ENCODE measurements around the gene ADCK2.
A peak's percentile ranks its signal among the peaks of the same experiment; 100 is the strongest.
"Not testable (repeated sequence)": the region's sequence is repeated elsewhere in the genome, so short reads cannot be mapped to it uniquely, and the experiment has no call there.

ADCK2 gene

DNA sequence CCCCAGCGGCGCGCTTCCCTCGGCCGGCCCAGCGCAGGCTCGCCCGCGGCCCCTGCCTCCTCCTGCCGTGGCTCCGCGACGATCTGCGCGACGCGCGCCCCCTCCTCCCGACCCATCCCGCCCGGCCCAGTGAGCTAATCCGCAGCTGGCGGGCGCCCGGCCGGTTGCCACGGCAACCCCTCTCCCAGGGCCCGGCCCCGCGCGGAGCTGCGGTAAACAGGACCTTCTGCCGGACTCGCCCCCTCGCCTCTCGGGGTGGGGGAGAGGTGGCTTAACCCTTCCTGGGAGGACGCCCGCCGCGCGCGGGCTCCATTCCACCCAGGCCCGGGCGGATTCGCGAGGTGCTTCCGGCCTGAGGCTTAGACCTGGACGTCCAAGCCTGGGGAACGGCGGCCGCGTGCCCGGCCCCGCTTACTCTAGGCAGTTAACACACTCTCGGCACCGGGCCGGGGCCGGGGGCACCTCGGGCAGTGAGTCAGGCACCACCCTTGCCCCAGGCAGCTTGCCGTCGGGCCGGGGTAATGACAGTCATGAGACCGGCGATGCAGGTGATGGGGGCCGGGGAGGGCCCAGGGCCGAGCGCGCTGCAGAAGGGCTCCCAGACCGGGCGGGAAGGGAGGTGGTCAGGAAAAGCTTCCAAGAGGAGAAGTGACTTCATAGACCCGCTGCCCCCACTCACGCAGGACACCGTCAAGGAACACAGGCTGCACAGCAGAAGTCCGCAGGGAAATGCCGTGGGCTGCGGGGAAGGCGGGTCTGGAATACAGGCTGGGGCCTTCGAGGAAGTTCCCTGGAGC, 31.8 kb upstream of the ADCK2 start, which contains the start of gene DENND2A:
TSS of gene DENND2A (minus strand) at position 87 of the 797 bp plus-strand sequence. CDS start 38,416 bp downstream, outside the sequence.
- Mint-ChIP-seq H3K36me3 (ENCODE audit: low read depth) (no peaks in the 10 kb centered on the region), H3K27me3 (ENCODE audit: low read depth) (peaks cover 73% of the 10 kb centered on the region), H3K4me1 (ENCODE audit: low read depth) (peaks cover 10% of the 10 kb centered on the region), H3K4me3 (peak within 1 kb of the TSS; percentile 71), H3K27ac (no peak within 1 kb of the TSS), H3K9me3 (no peaks in the 10 kb centered on the region)

DNA sequence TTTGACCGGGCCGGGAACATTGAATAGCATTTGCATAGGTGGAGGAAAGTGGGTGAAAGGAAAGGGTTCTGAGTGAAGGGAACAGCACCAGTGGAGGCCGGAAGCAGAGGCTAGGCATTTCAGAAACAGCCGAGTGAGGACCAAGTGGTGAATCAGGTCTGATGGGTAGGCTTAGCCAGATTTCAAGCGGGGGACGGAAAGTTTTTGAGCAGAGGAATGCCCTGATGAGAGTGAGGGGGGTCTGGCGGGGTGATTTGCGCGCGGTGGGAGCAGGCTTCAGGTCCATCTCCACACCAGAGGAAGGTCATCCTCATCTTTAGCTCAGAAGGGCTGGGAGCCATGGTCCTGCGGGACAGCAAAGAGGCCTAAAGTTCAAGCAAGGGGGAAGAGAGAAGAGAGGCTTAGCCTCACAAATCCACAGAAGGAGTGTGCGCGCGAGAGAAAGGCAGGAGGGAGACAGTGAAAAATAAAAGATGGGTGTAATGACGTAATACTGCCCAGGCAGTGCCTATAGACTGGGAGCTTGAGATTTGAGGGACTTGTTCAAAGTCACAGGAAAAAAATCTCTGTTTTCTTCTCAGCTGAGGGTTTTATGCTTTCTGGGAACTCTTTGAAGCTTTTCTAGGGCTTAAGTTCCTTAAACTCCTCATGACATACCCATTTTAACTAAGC, 31.1 kb upstream of the ADCK2 start:
- no peaks in the 10 kb centered on the region for H3K36me3 Mint-ChIP-seq (ENCODE audit: low read depth)
- H3K27ac Mint-ChIP-seq: no peak overlapping the region
- H3K4me1 Mint-ChIP-seq (ENCODE audit: low read depth): peaks cover 10% of the 10 kb centered on the region
- peaks cover 70% of the 10 kb centered on the region for H3K27me3 Mint-ChIP-seq (ENCODE audit: low read depth)
- no peaks in the 10 kb centered on the region for H3K9me3 Mint-ChIP-seq
- peak overlapping the region; percentile 12 for H3K4me3 Mint-ChIP-seq

DNA sequence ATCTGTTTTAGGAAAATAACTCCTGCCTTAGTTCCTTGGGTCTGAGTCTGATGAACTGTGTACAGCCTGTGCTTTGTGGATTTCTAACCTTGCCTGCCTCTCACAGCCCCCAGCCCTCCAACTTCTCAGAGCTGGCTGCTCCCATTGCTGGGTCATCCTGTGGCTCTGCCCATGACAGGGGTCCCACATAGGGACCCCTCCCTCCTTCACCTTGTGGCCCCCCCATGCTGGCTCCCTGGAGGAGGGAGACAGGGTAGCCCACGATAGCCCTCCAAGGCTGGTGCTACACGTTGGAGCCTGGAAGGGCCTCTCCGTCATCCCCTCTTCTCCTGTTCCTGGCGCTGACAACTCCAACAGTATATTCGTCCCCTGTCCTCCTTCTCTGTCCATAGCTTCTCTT, 29.3 kb upstream of the ADCK2 start:
- Mint-ChIP-seq H3K36me3 (ENCODE audit: low read depth) (no peaks in the 10 kb centered on the region), H3K4me3 (no peak overlapping the region), H3K4me1 (ENCODE audit: low read depth) (peaks cover 10% of the 10 kb centered on the region), H3K9me3 (no peaks in the 10 kb centered on the region), H3K27me3 (ENCODE audit: low read depth) (peaks cover 62% of the 10 kb centered on the region), H3K27ac (no peak overlapping the region)

DNA sequence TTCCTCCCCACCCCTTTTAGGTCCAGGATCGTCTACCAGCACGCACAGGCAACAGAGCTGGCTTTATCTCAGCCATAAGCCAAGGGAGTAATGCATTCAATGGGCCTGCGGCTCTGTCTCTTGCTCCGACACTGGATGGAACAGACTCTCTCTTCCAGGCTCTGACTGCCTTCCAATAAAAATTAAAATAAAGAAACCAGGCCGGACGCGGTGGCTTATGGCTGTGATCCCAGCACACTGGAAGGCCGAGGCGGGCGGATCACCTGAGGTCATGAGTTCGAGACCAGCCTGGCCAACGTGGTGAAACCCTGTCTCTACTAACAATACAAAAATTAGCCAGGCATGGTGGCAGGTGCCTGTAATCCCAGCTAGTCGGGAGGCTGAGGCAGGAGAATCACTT, 28.0 kb upstream of the ADCK2 start:
- H3K4me3 Mint-ChIP-seq; H3K4me1 Mint-ChIP-seq (ENCODE audit: low read depth); H3K36me3 Mint-ChIP-seq (ENCODE audit: low read depth); H3K27ac Mint-ChIP-seq; H3K9me3 Mint-ChIP-seq: not testable (repeated sequence)
- peaks cover 52% of the 10 kb centered on the region for H3K27me3 Mint-ChIP-seq (ENCODE audit: low read depth)

DNA sequence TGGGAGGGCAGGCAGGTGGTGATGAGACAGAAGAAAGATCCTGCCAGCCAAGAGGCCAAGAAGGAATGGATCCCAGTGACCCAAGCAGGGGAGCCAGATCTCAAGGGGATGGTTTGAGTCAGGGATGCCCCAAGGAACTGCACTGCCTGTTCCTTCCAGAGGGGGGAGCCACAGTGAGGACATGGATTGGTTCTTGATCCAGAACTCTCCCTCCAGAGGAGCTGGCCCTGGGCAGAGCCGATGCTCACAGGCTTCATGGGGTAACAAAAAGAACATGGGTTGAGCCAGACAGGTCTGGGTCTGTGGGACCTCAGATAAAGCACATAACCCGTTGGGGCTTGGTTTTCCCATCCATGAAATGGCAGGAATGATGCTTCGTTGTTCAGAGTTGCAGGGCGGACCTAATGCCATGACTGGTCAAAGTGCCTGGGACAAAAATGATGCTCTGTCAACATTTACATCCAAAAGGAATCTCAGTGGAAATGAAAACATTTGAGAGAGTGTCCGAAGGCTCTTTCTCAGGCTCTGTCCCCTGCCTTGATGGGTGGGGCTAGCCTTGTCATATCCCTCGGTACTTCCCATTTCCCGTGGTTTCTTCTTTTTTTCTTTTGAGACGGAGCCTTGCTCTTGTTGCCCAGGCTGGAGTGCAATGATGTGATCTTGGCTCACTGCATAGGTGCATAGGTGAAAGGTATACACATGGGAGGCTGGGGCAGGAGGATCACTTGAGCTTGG, 27.4 kb upstream of the ADCK2 start:
- Mint-ChIP-seq H3K27ac (no peak overlapping the region), H3K4me1 (ENCODE audit: low read depth) (peaks cover 2% of the 10 kb centered on the region), H3K36me3 (ENCODE audit: low read depth) (no peaks in the 10 kb centered on the region), H3K27me3 (ENCODE audit: low read depth) (peaks cover 47% of the 10 kb centered on the region), H3K4me3 (no peak overlapping the region), H3K9me3 (no peaks in the 10 kb centered on the region)

DNA sequence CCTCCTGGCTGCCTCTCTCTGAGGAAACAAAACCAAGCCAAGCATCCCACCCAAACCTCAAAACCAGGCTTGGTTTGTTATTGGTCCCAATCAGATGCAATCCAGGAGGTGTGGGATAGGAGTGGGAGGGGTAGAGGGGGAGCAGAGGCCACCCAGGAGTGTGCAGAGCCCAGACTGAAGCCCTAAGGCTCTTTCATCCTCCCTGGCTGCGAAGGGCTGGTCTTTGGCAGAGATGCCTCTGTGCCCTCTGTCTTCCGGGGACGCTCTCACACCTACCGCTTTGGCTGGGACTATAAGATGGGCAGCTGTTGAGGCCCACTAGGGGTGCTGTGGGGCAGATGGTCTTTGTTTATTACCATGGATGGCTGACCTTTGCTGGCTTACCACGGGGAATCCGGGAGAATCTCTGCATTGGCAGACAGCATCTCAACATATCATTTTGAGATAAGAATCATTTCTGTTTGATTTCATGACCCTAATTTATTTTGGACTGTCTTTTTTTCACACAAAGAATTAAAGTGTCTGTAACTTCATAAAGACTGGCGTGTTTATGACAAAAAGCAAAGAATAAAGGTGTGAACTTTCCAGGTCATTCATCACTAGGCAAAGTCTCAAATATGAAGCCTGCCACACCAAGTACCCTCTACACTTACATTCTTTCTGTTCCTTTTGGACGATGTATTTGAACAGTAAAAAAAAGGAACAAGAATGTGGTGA, 25.7 kb upstream of the ADCK2 start:
- Mint-ChIP-seq H3K9me3 (no peaks in the 10 kb centered on the region), H3K36me3 (ENCODE audit: low read depth) (no peaks in the 10 kb centered on the region), H3K4me1 (ENCODE audit: low read depth) (no peaks in the 10 kb centered on the region), H3K4me3 (no peak overlapping the region), H3K27ac (no peak overlapping the region), H3K27me3 (ENCODE audit: low read depth) (peaks cover 41% of the 10 kb centered on the region)

DNA sequence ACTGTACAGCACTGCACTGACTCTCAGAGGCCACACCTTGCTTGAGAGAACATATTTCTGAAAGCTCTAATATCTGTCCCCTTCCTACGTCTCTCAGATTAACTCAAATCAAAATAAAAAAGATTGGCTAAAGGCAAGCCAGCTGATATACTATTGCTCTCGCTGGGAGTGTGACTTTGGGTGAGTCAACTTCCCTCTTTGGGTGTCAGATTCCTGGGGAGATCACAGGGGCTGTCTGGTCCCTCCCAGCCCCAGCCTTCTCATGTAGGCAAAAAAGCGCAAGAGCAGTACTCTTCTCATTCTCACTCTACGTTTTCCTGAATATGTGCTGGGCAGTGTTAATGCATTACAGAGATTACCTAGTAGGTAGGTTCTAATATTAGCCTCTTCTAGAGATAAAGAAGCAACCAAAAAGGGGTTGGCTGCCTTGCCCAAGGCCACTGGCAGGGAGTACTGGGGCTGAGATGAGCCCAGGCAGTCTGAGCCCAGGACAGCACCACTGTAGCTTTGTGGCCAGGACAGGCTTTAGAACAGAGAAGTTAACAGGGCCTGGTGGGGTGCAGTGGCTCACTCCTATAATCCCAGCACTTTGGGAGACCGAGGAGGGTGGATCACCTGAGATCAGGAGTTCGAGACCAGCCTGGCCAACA, 23.1 kb upstream of the ADCK2 start:
- Mint-ChIP-seq H3K36me3 (ENCODE audit: low read depth) (no peaks in the 10 kb centered on the region), H3K4me3 (no peak overlapping the region), H3K4me1 (ENCODE audit: low read depth) (peaks cover 4% of the 10 kb centered on the region), H3K27ac (no peak overlapping the region), H3K27me3 (ENCODE audit: low read depth) (peaks cover 29% of the 10 kb centered on the region), H3K9me3 (no peaks in the 10 kb centered on the region)

DNA sequence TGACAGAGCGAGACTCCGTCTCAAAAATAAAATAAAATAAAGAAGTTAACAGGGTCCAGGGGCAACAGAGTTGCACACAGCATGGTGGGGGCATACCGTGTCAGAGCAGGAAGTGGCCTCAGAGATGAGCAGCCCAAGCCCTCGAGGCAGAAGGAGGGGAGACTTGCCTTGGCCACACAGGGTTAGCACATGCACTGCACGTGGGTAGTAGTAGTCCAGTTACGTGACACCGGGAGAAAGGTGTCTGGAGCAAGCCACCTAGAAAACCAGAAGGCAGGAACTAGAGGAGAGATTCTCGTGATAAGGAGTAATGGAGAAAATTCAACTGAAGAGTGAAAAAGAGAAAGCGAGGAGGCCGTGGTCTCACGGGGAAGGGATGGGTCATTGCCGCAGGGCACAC, 22.4 kb upstream of the ADCK2 start:
- Mint-ChIP-seq H3K36me3 (ENCODE audit: low read depth) (no peaks in the 10 kb centered on the region), H3K4me1 (ENCODE audit: low read depth) (peaks cover 4% of the 10 kb centered on the region), H3K27ac (no peak overlapping the region), H3K27me3 (ENCODE audit: low read depth) (peaks cover 33% of the 10 kb centered on the region), H3K4me3 (no peak overlapping the region), H3K9me3 (no peaks in the 10 kb centered on the region)

DNA sequence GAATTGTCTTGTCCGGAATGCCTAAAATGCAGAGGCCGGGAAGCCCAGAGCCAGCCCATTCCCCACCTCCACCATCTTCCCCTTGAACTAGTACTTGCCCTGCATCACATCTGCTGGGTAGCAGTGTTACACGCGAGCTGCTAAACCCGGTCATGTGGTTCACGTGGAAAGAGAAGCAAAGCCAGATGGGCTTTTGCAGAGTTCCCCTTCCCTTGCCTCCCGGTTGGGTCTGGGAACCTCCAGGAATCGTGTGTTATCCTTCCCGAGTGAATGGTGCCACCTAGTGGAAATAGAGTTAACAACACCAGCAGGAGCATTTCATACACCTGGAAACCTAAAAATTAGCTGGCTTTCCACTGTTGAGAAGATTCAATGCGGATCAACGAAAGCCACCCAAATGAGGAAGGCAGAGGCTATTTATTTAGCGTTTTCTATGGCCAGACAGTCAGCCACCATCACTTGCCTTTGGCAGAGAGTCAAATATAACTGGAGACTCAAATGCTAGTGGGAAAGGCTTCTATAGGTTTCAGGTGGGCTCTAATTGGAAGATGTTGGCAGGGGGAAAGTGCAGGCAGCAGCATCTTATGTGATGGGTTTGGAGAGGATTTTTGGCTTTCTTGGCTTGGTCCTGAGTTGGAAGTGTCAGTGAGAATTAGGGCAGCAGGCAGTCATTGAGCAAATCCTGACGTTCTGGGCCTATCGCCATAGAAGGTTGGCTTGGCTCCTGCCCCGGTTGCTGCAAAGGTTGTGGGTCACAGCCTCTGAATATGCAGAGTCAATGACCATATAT, 19.2 kb upstream of the ADCK2 start:
- peaks cover 49% of the 10 kb centered on the region for H3K27me3 Mint-ChIP-seq (ENCODE audit: low read depth)
- H3K9me3 Mint-ChIP-seq: no peaks in the 10 kb centered on the region
- no peak overlapping the region for H3K4me3 Mint-ChIP-seq
- H3K27ac Mint-ChIP-seq: no peak overlapping the region
- H3K36me3 Mint-ChIP-seq (ENCODE audit: low read depth): no peaks in the 10 kb centered on the region
- H3K4me1 Mint-ChIP-seq (ENCODE audit: low read depth): peaks cover 16% of the 10 kb centered on the region

DNA sequence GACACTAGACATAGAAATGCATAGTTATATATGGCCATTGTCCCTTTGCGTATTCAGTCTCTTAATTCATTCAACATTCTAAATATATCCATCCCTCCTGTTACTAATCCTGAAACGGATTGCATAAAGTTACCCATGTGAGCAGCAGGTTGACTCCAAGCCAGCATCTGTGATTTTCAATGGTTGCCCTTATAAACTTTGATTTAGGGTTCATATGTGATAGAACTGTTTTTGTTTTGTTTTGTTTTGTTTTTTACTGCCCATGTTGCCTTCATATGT, 18.7 kb upstream of the ADCK2 start:
- H3K27me3 Mint-ChIP-seq (ENCODE audit: low read depth): peaks cover 49% of the 10 kb centered on the region
- H3K4me3 Mint-ChIP-seq: no peak overlapping the region
- no peak overlapping the region for H3K27ac Mint-ChIP-seq
- no peaks in the 10 kb centered on the region for H3K9me3 Mint-ChIP-seq
- H3K36me3 Mint-ChIP-seq (ENCODE audit: low read depth): no peaks in the 10 kb centered on the region
- peaks cover 16% of the 10 kb centered on the region for H3K4me1 Mint-ChIP-seq (ENCODE audit: low read depth)

DNA sequence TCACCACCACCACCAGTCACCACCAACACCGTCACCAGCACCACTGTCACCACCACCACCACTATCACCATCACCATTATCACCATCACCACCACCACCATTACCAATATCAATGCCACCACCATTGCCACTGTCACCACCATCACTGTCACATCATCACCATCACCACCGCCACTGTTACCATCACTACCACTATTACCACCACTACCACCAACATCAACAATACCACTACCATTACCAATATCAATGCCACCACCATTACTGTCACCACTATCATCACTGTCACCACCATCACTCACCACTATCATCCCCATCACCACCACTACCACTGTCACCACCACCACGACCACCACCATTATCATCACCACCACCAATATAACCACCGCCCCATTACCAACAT, 18.1 kb upstream of the ADCK2 start:
- Mint-ChIP-seq H3K36me3 (ENCODE audit: low read depth) (no peaks in the 10 kb centered on the region), H3K9me3 (no peaks in the 10 kb centered on the region), H3K4me1 (ENCODE audit: low read depth) (peaks cover 16% of the 10 kb centered on the region), H3K4me3 (no peak overlapping the region), H3K27ac (no peak overlapping the region), H3K27me3 (ENCODE audit: low read depth) (peaks cover 51% of the 10 kb centered on the region)

DNA sequence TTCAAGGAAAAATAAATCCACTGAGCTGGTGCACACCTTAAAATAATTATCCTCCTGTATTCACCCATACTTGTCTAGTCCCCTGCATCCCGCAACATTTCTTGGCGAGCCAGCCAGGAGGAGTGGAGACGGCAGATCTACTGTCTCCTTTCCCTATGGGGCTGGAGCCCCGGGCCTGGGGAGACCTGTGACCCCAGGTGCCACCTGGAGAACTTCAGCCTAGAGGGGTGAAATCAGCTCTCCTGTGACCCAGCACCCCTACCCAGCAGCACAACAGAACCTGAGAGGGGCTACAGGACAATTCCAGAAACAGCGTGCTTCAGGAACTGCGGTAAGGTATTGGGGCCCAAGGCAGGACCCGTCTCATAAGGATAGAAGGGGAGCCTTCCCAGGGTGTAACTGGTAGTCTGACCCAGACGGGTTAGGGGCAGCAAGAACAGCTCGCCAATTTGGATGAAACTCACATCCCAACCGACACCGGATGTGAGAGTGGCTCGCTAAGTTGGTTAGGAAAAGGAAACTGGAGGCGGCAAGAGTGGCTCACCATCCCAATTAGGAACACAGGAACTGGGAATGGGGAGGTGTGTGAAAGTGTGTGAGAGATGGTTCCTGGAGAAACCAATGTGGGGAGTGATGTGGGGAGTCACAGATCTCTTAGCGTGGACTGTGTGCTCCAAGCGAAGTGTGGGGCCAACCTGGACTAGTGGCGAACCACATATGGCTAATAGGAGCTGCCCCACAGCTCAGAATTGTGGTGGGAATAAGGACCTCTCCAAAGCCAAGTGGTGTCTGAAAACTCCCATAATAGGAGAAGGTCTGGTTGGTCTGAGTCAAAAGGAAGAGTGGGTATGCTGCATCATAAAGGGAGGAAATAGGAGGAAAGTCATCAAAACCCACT, 17.0 kb upstream of the ADCK2 start:
- Mint-ChIP-seq H3K27ac (no peak overlapping the region), H3K27me3 (ENCODE audit: low read depth) (peaks cover 56% of the 10 kb centered on the region), H3K36me3 (ENCODE audit: low read depth) (no peaks in the 10 kb centered on the region), H3K4me1 (ENCODE audit: low read depth) (peaks cover 16% of the 10 kb centered on the region), H3K9me3 (no peaks in the 10 kb centered on the region), H3K4me3 (peak overlapping the region; percentile 32)

Data from T-helper 1 cell treated with Interleukin-12 subunit alpha and Interleukin-12 subunit beta and Interleukin-4 antibody, amounts not matched to agents 30 μg/mL and 1 μg/mL, for 36 hours (primary cell).